ENCODE results near the gene TUBB2B.

TUBB2B gene

DNA sequence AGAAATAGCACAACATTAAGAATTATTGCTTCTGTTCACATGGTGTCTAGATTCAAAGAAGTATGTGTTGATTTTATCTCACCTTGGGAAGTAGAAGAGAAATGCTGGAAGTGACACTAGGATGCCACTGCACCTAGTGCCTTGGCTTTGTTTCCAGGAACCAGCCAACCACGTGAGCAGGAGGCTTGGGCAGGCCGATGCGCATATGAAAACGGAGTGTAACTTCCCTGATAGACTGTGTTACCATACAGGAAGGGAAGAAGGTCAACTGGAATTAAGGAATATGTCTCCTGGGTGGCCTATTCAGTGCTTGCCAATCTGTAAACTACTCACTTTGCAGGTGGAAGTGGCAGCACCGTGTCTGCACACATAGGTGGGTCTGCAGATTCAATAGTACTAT is 28.1 kb downstream of the TUBB2B start:
- no peak for TF ChIP-seq FOXP2 (optimal IDR thresholded peaks at IDR 0.05; ENCODE audit: borderline replicate concordance, extremely low read depth, extremely low read length, insufficient read depth)
- no peak for TF ChIP-seq SIN3A (IDR thresholded peaks at IDR 0.05; ENCODE audit: borderline replicate concordance, insufficient read depth, low read length)
- no peak for TF ChIP-seq TAF1 (IDR thresholded peaks at IDR 0.05; ENCODE audit: borderline replicate concordance, insufficient read depth, low read length)
- TF ChIP-seq POLR2AphosphoS5 (IDR thresholded peaks at IDR 0.05; ENCODE audit: low read depth, low read length) = no peak
- TF ChIP-seq, protein P1, sequence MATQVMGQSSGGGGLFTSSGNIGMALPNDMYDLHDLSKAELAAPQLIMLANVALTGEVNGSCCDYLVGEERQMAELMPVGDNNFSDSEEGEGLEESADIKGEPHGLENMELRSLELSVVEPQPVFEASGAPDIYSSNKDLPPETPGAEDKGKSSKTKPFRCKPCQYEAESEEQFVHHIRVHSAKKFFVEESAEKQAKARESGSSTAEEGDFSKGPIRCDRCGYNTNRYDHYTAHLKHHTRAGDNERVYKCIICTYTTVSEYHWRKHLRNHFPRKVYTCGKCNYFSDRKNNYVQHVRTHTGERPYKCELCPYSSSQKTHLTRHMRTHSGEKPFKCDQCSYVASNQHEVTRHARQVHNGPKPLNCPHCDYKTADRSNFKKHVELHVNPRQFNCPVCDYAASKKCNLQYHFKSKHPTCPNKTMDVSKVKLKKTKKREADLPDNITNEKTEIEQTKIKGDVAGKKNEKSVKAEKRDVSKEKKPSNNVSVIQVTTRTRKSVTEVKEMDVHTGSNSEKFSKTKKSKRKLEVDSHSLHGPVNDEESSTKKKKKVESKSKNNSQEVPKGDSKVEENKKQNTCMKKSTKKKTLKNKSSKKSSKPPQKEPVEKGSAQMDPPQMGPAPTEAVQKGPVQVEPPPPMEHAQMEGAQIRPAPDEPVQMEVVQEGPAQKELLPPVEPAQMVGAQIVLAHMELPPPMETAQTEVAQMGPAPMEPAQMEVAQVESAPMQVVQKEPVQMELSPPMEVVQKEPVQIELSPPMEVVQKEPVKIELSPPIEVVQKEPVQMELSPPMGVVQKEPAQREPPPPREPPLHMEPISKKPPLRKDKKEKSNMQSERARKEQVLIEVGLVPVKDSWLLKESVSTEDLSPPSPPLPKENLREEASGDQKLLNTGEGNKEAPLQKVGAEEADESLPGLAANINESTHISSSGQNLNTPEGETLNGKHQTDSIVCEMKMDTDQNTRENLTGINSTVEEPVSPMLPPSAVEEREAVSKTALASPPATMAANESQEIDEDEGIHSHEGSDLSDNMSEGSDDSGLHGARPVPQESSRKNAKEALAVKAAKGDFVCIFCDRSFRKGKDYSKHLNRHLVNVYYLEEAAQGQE (IDR thresholded peaks at IDR 0.05; ENCODE audit: insufficient read depth in 1 of 2, low read depth in 2 of 2, low read length in 2 of 2) = no peak

DNA sequence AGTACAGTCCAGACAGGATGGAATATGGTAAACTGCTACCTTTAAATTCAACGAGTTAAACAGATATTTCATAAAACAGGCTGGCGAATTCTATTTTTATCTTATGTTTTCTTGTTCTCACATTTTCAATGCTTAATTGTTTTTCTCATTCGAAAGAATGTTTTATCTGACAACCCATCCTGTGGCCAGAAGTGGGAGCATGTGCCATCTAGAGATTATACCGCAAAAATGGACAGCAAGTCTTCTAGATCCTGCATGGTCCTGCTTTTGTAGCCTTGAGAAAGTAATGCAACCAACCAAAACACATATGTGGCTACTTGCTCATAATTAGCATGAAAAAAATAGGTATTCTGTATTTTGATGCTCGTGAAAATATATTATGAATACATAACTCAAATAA is 30.7 kb downstream of the TUBB2B start:
- no peak for TF ChIP-seq SIN3A (IDR thresholded peaks at IDR 0.05; ENCODE audit: borderline replicate concordance, insufficient read depth, low read length)
- TF ChIP-seq, protein P1 (IDR thresholded peaks at IDR 0.05; ENCODE audit: insufficient read depth in 1 of 2, low read depth in 2 of 2, low read length in 2 of 2) = no peak
- TF ChIP-seq POLR2AphosphoS5 (IDR thresholded peaks at IDR 0.05; ENCODE audit: low read depth, low read length) = no peak
- no peak for TF ChIP-seq FOXP2 (optimal IDR thresholded peaks at IDR 0.05; ENCODE audit: borderline replicate concordance, extremely low read depth, extremely low read length, insufficient read depth)
- no peak for TF ChIP-seq TAF1 (IDR thresholded peaks at IDR 0.05; ENCODE audit: borderline replicate concordance, insufficient read depth, low read length)

DNA sequence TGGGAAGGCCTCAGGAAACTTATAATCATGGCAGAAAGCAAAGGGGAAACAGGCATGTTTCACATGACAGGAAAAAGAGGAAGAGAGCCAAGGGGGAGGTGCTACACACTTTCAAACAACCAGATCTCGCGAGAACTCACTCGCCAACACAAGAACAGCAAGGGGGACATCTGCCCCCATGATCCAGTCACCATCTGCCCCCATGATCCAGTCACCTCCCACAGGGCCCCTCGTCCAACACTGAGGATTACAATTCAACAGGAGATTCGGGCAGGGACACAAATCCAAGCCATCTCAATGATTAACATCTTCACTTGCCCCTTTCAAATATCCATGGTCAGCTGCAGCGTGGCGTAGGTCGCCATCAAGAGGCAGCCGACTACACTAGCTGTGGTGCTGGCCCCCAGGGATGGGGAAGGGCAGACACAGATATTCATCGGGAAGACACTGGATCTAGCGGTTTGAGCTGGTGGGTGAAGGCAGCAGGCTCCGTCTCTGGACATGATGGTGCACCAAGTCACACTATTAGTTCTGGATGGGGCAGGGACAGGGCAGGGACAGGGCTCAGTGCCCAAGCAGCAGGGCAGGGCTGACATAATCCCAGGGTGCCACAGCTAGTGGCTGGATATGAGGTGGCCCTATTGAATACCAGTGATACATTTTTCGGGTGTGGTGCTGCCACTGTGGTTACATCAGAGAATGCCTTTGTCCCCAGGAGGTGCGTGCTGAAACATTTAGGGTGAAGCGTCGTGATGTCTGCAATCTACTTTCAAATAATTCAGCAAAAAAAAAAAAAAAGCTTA is 31.6 kb downstream of the TUBB2B start:
- TF ChIP-seq, protein P1 (IDR thresholded peaks at IDR 0.05; ENCODE audit: insufficient read depth in 1 of 2, low read depth in 2 of 2, low read length in 2 of 2) = no peak; a peak in 1 of 4 replicates
- TF ChIP-seq POLR2AphosphoS5 (IDR thresholded peaks at IDR 0.05; ENCODE audit: low read depth, low read length) (no peak), FOXP2 (optimal IDR thresholded peaks at IDR 0.05; ENCODE audit: borderline replicate concordance, extremely low read depth, extremely low read length, insufficient read depth) (no peak), TAF1 (IDR thresholded peaks at IDR 0.05; ENCODE audit: borderline replicate concordance, insufficient read depth, low read length) (no peak), SIN3A (IDR thresholded peaks at IDR 0.05; ENCODE audit: borderline replicate concordance, insufficient read depth, low read length) (no peak)

DNA sequence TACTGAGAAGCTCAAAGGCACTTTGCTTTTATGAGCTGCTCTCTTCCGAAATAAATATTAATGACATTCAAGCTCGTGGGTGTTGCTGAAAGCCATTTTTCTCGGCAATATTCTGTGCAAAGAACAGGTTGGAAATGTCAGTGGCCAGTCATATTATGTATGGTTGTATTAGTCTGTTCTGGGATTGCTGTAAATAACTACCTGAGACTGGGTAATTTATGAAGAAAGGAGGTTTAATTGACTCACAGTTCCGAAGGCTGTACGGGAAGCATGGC is 32.1 kb downstream of the TUBB2B start:
- no peak for TF ChIP-seq SIN3A (IDR thresholded peaks at IDR 0.05; ENCODE audit: borderline replicate concordance, insufficient read depth, low read length)
- TF ChIP-seq TAF1 (IDR thresholded peaks at IDR 0.05; ENCODE audit: borderline replicate concordance, insufficient read depth, low read length) = no peak
- TF ChIP-seq, protein P1 (IDR thresholded peaks at IDR 0.05; ENCODE audit: insufficient read depth in 1 of 2, low read depth in 2 of 2, low read length in 2 of 2) = no peak
- TF ChIP-seq FOXP2 (optimal IDR thresholded peaks at IDR 0.05; ENCODE audit: borderline replicate concordance, extremely low read depth, extremely low read length, insufficient read depth) = no peak
- no peak for TF ChIP-seq POLR2AphosphoS5 (IDR thresholded peaks at IDR 0.05; ENCODE audit: low read depth, low read length)
